PC-9 (cell line): ENCODE results near the gene ANO5. TPM values are rescaled to one million over a fixed set of nuclear protein-coding genes. Genes with fewer than 3 reads are reported as not detected.

Experiments used
- BruUV-seq: library from RNA; stranded (reverse); fragments of 400-500 nt; replicated peaks from 2 replicates; lab custom pipeline; 2021; lab: Mats Ljungman, UMichigan
- CTCF ChIA-PET: fragments of 300-600 bp; sonication (Branson Sonifier 250); formaldehyde crosslinking; loops from one replicate; lab custom pipeline; 2022; ENCODE audit warnings: antibody characterized with exemption; lab: Charles Lee
- POLR2A ChIA-PET: fragments of 300-600 bp; sonication (Branson Sonifier 250); formaldehyde crosslinking; loops from one replicate; lab custom pipeline; 2022; ENCODE audit warnings: antibody characterized with exemption; ENCODE audit not compliant: unreplicated experiment; lab: Charles Lee
- DNase-seq, 2 experiments: peaks; one replicate each; pipeline versions ENCODE4 v3.0.0 to v3.0.0-alpha.2; 2015 to 2022; ENCODE audit warnings: mixed read lengths in 1 of 2
- H2AFZ ChIP-seq: fragments of 200-600 bp; sonication (generic); 2 replicates; pipeline ENCODE4 v1.8.1; 2017; ENCODE audit warnings: antibody characterized with exemption
- H3F3A ChIP-seq: fragments of 200-600 bp; sonication (generic); 2 replicates; pipeline ENCODE4 v1.8.1; 2017; ENCODE audit warnings: antibody characterized with exemption, mild to moderate bottlenecking, low read depth; ENCODE audit not compliant: insufficient read depth
- H3K27ac ChIP-seq: fragments of 200-600 bp; sonication (generic); 2 replicates; pipeline ENCODE4 v1.6.1; 2016; ENCODE audit warnings: mixed run types
- H3K27me3 ChIP-seq: fragments of 200-600 bp; sonication (generic); 2 replicates; pipeline ENCODE4 v1.6.1; 2016; ENCODE audit warnings: low read depth, mixed run types; ENCODE audit not compliant: insufficient read depth
- H3K36me3 ChIP-seq: fragments of 200-600 bp; sonication (generic); 2 replicates; pipeline ENCODE4 v1.6.1; 2016; ENCODE audit warnings: low read depth, mixed run types
- H3K4me1 ChIP-seq: fragments of 200-600 bp; sonication (generic); replicated peaks from 2 replicates; pipeline ENCODE4 v1.6.1; 2016; ENCODE audit warnings: mixed run types; ENCODE audit not compliant: insufficient read depth
- H3K4me2 ChIP-seq: fragments of 200-600 bp; sonication (generic); 2 replicates; pipeline ENCODE4 v1.6.1; 2017; ENCODE audit warnings: mixed run types
- H3K4me3 ChIP-seq: fragments of 200-600 bp; sonication (generic); 2 replicates; pipeline ENCODE4 v1.6.1; 2016; ENCODE audit warnings: mixed run types
- H3K79me2 ChIP-seq: fragments of 200-600 bp; sonication (generic); 2 replicates; pipeline ENCODE4 v1.6.1; 2017; ENCODE audit warnings: low read depth, mixed run types
- H3K9me2 ChIP-seq: fragments of 200-600 bp; sonication (generic); 2 replicates; pipeline ENCODE4 v1.8.1; 2017; ENCODE audit warnings: mild to moderate bottlenecking; ENCODE audit not compliant: insufficient read depth
- H3K9me3 ChIP-seq: fragments of 200-600 bp; sonication (generic); 2 replicates; pipeline ENCODE4 v1.8.1; 2016; ENCODE audit warnings: low read depth; ENCODE audit not compliant: insufficient read depth
- H4K20me1 ChIP-seq: fragments of 200-600 bp; sonication (generic); 2 replicates; pipeline ENCODE4 v1.8.1; 2017; ENCODE audit not compliant: insufficient read depth
- EZH2 ChIP-seq: fragments of 200-600 bp; sonication (generic); IDR thresholded peaks from 2 replicates; pipeline ENCODE4 v1.8.0; 2017; ENCODE audit warnings: antibody characterized with exemption, low read depth
- intact Hi-C: fragments of 100-400 bp; cut with micrococcal nuclease; formaldehyde crosslinking; loops from one replicate; pipeline ENCODE4 v1.10.0; 2022; ENCODE audit not compliant: unreplicated experiment
- total RNA-seq: library from RNA; stranded (reverse); gene quantifications from 2 replicates; pipeline ENCODE4 v1.2.3, GENCODE V29; 2021
- TF ChIP-seq, protein P1 (sequence below): fragments of 200-600 bp; sonication (generic); conservative IDR thresholded peaks from 2 replicates; pipeline ENCODE4 v1.6.1; 2017; ENCODE audit warnings: mixed run types, antibody characterized with exemption, mild to moderate bottlenecking, moderate library complexity

Gene ANO5
- total RNA-seq, 1 experiment from 2014 or later, result not detected

DNA sequence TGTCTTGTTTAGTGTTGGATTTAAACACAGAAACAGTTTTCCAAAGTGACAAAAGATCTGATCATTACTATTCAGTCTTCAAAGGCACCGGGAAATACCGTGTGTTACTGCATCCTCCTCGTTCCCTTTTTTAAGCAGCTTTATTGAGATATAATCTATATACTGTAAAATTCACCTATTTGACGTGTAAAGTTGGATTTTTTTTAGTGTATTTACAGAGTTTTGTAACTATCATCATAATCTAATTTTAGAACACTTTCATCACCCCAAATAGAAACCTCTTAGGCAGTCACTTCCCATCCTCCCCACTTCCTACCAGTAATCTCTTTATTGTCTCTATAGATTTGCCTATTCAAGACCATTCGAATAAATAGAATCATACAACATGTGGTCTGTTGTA is 1.4 kb downstream of the ANO5 start:
- Histone ChIP-seq H3K4me2 (no peak overlapping the region), H3F3A (no peaks in the 10 kb centered on the region), H4K20me1 (no peaks in the 10 kb centered on the region; the same call in 1 of the 2 replicates), H3K36me3 (no peaks in the 10 kb centered on the region), H3K4me3 (no peak overlapping the region), H3K4me1 (no peaks in the 10 kb centered on the region), H3K9me3 (no peaks in the 10 kb centered on the region), H3K27me3 (no peaks in the 10 kb centered on the region), H3K9me2 (no peaks in the 10 kb centered on the region), H3K79me2 (no peaks in the 10 kb centered on the region), H2AFZ (no peak overlapping the region), H3K27ac (no peak overlapping the region)
- ChIA-PET CTCF (no interaction called here), POLR2A (no interaction called here)
- no peak for DNase-seq
- BruUV-seq, result no TSS peak
- intact Hi-C loops, result no loop called here
- TF ChIP-seq, protein P1, sequence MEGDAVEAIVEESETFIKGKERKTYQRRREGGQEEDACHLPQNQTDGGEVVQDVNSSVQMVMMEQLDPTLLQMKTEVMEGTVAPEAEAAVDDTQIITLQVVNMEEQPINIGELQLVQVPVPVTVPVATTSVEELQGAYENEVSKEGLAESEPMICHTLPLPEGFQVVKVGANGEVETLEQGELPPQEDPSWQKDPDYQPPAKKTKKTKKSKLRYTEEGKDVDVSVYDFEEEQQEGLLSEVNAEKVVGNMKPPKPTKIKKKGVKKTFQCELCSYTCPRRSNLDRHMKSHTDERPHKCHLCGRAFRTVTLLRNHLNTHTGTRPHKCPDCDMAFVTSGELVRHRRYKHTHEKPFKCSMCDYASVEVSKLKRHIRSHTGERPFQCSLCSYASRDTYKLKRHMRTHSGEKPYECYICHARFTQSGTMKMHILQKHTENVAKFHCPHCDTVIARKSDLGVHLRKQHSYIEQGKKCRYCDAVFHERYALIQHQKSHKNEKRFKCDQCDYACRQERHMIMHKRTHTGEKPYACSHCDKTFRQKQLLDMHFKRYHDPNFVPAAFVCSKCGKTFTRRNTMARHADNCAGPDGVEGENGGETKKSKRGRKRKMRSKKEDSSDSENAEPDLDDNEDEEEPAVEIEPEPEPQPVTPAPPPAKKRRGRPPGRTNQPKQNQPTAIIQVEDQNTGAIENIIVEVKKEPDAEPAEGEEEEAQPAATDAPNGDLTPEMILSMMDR, result no peak
- TF ChIP-seq EZH2, result no peak

DNA sequence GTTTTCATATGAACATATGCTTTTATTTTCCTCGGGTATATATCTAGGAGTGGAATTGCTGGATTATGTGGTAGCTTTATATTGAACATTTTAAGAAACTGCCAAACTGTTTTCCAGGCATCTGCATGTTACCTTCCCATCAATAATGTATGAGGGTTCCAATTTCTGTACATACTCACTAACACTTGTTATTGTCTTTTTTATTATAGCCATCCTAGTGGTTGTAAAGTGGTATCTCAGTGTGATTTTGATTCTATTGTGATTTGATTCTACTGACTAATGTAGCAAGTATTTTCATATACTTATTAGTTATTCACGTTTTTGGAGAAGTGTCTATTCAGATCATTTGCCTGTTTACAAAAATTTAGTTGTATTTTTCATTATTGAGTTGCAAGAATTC is 2.0 kb downstream of the ANO5 start:
- Histone ChIP-seq H3K4me1 (no peaks in the 10 kb centered on the region), H3K36me3 (no peaks in the 10 kb centered on the region), H3K27me3 (no peaks in the 10 kb centered on the region), H3K9me3 (no peaks in the 10 kb centered on the region), H3K27ac (no peak overlapping the region), H2AFZ (no peak overlapping the region), H3K79me2 (no peaks in the 10 kb centered on the region), H4K20me1 (no peaks in the 10 kb centered on the region; the same call in 1 of the 2 replicates), H3F3A (no peaks in the 10 kb centered on the region), H3K9me2 (no peaks in the 10 kb centered on the region), H3K4me2 (no peak overlapping the region), H3K4me3 (no peak overlapping the region)
- BruUV-seq, result no TSS peak
- DNase-seq, result no peak
- TF ChIP-seq, protein P1, result no peak
- TF ChIP-seq EZH2, result no peak
- ChIA-PET CTCF (no interaction called here), POLR2A (no interaction called here)
- intact Hi-C loops, result no loop called here

DNA sequence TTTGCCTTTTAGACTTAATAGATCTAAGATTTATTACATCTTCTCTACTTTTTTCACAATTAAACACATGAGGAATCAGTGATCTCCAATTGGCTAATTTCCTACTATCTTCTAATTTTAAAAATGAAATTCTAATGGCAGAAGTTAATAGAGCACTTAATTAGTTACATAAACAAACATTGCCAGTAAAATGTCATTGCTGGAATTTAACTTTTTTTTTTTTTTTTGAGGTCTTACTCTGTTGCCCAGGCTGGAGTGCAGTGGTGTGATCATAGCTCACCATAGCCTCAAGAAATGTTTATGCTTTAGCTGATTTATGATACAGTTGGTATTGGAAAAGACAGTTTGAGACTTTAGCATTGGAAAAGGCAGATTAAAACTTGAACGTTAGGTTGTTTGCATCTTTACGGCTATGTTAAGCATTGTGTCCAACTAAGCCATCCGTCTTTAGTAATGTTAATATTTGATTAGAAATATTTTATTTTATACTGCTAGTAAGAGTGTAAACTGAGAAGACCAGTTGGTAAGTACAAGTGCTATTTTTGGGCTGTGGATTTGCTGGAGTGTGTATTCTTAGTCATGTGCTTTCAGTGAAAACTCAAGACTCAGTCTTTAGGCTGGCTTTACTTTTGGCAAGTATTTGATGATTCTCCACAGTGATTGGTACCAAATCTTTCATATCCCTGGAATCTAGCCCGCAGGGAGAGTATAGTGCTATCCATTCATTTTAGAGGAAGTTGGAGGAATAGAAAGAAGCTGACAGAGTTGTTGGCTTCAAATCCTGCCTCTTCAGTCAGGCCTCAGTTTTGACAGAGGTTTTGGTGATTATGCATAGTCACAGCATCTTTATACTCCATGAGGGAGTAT is 4.5 kb downstream of the ANO5 start:
- Histone ChIP-seq H3K4me1 (no peaks in the 10 kb centered on the region), H3K9me2 (no peaks in the 10 kb centered on the region), H3K79me2 (no peaks in the 10 kb centered on the region), H3F3A (no peaks in the 10 kb centered on the region), H3K9me3 (no peaks in the 10 kb centered on the region), H3K27ac (no peak overlapping the region), H4K20me1 (no peaks in the 10 kb centered on the region; the same call in 1 of the 2 replicates), H2AFZ (no peak overlapping the region), H3K27me3 (no peaks in the 10 kb centered on the region), H3K4me3 (no peak overlapping the region), H3K4me2 (no peak overlapping the region), H3K36me3 (no peaks in the 10 kb centered on the region)
- intact Hi-C loops, result no loop called here
- no peak for TF ChIP-seq EZH2
- TF ChIP-seq, protein P1, result no peak
- POLR2A ChIA-PET, result no interaction called here
- no TSS peak for BruUV-seq
- CTCF ChIA-PET, result no interaction called here
- no peak for DNase-seq
